Gastroesophageal sphincter (tissue), 4 donors: Measurements from ENCODE around the gene IGF2R. TPM values are rescaled to one million over a fixed set of nuclear protein-coding genes. Genes with fewer than 3 reads are reported as not detected.
A peak's percentile ranks its signal among the peaks of the same experiment; 100 is the strongest.

ENCODE experiments used
- ATAC-seq: fragments of 150-250 bp; one replicate; pipeline ENCODE4 v1.9.1; 2016; ENCODE audit warnings: mild to moderate bottlenecking, moderate library complexity
- H3K27ac ChIP-seq, 4 donors: fragments of 200-600 bp; sonication (generic) in 3 of 4; 1 replicate in 3 of 4; 2 replicates in 1 of 4; pipeline ENCODE4 v1.5.1; 2016 to 2019
- H3K27me3 ChIP-seq: fragments of 200-600 bp; sonication (generic); one replicate; pipeline ENCODE4 v1.5.1; 2019
- H3K36me3 ChIP-seq, 2 donors: fragments of 200-600 bp; sonication (generic); one replicate each; pipeline ENCODE4 v1.5.1; 2019; ENCODE audit warnings: control low read depth in 1 of 2
- H3K4me1 ChIP-seq, 3 donors: fragments of 200-600 bp; sonication (generic); 1 replicate in 2 of 3; 2 replicates in 1 of 3; pipeline ENCODE4 v1.5.1; 2016 to 2019; ENCODE audit warnings: control low read depth in 2 of 3
- H3K4me3 ChIP-seq, 2 donors: fragments of 200-600 bp; sonication (generic); one replicate each; pipeline ENCODE4 v1.5.1; 2019; ENCODE audit warnings: mild to moderate bottlenecking in 1 of 2, moderate library complexity in 1 of 2
- H3K9me3 ChIP-seq, 3 donors: fragments of 200-600 bp; sonication (generic); one replicate each; pipeline ENCODE4 v1.5.1; 2017 to 2019; ENCODE audit warnings: control low read depth in 2 of 3
- CTCF ChIP-seq, 4 experiments: fragments of 200-600 bp in 2 of 4; fragments of 450-650 bp in 2 of 4; sonication (generic) in 1 of 4; IDR thresholded peaks; one replicate each; pipeline ENCODE4 v1.5.1; 2017 to 2019; ENCODE audit warnings: antibody characterized with exemption in 4 of 4, mild to moderate bottlenecking in 2 of 4, moderate library complexity in 2 of 4
- EP300 ChIP-seq: sonication (generic); formaldehyde crosslinking; IDR thresholded peaks from one replicate; pipeline ENCODE4 v1.6.1; 2017; ENCODE audit warnings: antibody characterized with exemption, mild to moderate bottlenecking
- POLR2A ChIP-seq, 2 donors: fragments of 450-650 bp; IDR thresholded peaks; one replicate each; pipeline ENCODE4 v1.6.1; 2017; ENCODE audit warnings: antibody characterized with exemption in 2 of 2, mild to moderate bottlenecking in 2 of 2, moderate library complexity in 1 of 2
- POLR2AphosphoS5 ChIP-seq: sonication (generic); formaldehyde crosslinking; IDR thresholded peaks from one replicate; pipeline ENCODE4 v1.6.1; 2017; ENCODE audit warnings: antibody characterized with exemption
- WGBS, 2 donors: methylation state at CpG; one replicate each; pipeline ENCODE4 v1.1.5; 2018; ENCODE audit warnings: low coverage in 1 of 2; 5-methylcytosine and 5-hydroxymethylcytosine counted together
- total RNA-seq, 4 donors: library from RNA; depleted of rRNA; stranded (reverse); fragments of >200 nt; gene quantifications; one replicate each; pipeline ENCODE4 v1.1.0, GENCODE V29; 2016

The IGF2R gene
- total RNA-seq, 4 donors from 2014 or later: 47.9 to 81.3 (median 52.7) TPM

DNA sequence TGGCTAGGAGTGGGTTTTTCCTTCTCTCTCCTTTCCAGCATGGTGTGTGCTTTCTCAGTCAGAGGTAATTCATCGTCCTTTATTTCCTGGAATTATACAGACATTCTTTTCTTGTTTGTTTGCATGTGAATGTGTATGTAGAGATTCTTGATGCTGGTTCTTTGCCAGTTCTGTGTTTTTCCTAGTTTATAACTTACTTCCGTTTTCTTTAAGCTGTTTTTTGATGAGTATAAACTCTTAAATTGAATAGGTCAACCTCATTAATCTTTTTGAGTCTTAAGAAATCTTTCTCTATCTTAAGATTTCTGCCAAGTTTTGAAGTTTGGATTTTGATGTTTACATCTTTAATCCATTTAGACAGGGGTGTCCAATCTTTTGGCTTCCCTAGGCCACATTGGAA, 38.7 kb downstream of the IGF2R start:
- no peak for ATAC-seq
- Histone ChIP-seq H3K9me3 (no peaks in the 10 kb centered on the region), H3K4me3 (no peak overlapping the region), H3K27ac (no peak overlapping the region), H3K27me3 (no peaks in the 10 kb centered on the region), H3K36me3 (peaks cover 0 to 28% of the 10 kb centered on the region in 2 donors), H3K4me1 (peaks cover 0 to 47% (median 15%) of the 10 kb centered on the region in 3 donors)
- WGBS, 2 donors: 10 to 12% methylated on average over 2 of the region's 2 CpGs
- no peak for TF ChIP-seq POLR2AphosphoS5
- no peak for TF ChIP-seq POLR2A (IDR thresholded peaks at IDR 0.05)
- TF ChIP-seq EP300: no peak
- TF ChIP-seq CTCF (IDR thresholded peaks at IDR 0.05): no peak

- TF ChIP-seq POLR2A (IDR thresholded peaks at IDR 0.05): no peak
- no peak for TF ChIP-seq POLR2AphosphoS5
- no peak for TF ChIP-seq CTCF (IDR thresholded peaks at IDR 0.05)
- TF ChIP-seq EP300: no peak
- H3K27ac ChIP-seq: peak overlapping the region in 1 of 4 donors; percentile 14
- H3K36me3 ChIP-seq: peaks cover 0 to 34% of the 10 kb centered on the region in 2 donors
- H3K4me3 ChIP-seq: no peak overlapping the region
- peaks cover 0 to 52% (median 15%) of the 10 kb centered on the region in 3 donors for H3K4me1 ChIP-seq
- H3K27me3 ChIP-seq: no peaks in the 10 kb centered on the region
- ATAC-seq: peak; percentile 39
- WGBS, 2 donors: 59 to 60% methylated on average over 6 to 8 of the region's 8 CpGs
- no peaks in the 10 kb centered on the region for H3K9me3 ChIP-seq
These were observed 41.2 kb downstream of the IGF2R start for GRCh38 chr6:160010067-160010466.

DNA sequence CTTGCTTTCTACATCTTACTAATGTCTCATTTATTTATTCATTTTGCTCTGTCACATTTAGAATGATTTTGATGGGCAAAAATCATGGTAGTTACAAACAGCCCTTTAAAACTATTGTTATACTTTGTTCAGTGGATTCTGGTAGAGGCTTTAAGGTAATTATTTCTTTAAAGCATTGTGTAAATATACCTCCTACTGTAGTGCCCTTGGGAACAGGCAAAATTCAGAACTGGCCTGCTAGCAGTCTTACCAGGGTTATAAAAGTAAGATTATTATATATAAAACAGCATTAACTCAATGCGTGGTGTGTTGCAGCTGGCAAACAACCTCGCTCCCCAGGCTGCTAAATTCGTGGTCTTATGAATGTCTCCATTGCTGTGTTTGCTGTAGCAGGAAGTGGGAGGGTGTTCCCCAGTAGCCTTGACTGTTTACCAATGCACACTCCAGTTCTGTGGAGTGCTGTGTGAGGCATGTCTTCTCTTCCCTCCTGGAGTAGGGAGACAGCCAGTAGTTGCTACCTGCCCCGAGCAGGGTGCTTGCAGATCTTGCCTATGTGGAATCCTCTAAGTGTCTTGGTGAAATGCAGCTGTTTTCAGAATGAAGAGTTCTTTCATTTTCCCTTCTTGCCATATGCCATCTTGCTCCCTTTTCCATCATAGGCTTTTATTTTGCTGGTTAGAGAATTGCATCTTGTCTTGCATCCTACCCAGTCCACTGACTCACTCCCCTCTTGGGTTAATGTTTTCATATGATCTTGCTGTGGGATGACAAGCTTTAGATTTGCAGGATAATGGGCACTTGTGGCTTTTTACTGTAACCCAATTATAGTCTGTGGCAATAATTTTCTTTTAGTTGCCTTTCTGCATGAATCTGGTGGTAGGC, 45.3 kb downstream of the IGF2R start:
- TF ChIP-seq POLR2AphosphoS5 (no peak), EP300 (no peak), CTCF (IDR thresholded peaks at IDR 0.05) (no peak), POLR2A (IDR thresholded peaks at IDR 0.05) (no peak)
- peaks cover 0 to 22% (median 5%) of the 10 kb centered on the region in 3 donors for H3K4me1 ChIP-seq
- H3K27me3 ChIP-seq: no peaks in the 10 kb centered on the region
- 64 to 88% methylated on average over 4 of the region's 4 CpGs for WGBS, 2 donors
- H3K4me3 ChIP-seq: no peak overlapping the region
- H3K36me3 ChIP-seq: peaks cover 0 to 44% of the 10 kb centered on the region in 2 donors
- ATAC-seq: no peak
- H3K27ac ChIP-seq: no peak overlapping the region
- H3K9me3 ChIP-seq: no peaks in the 10 kb centered on the region

- TF ChIP-seq POLR2AphosphoS5 (no peak), POLR2A (IDR thresholded peaks at IDR 0.05) (no peak), EP300 (no peak), CTCF (IDR thresholded peaks at IDR 0.05) (no peak)
- Histone ChIP-seq H3K4me1 (peaks cover 0 to 22% (median 5%) of the 10 kb centered on the region in 3 donors), H3K27ac (no peak overlapping the region), H3K4me3 (no peak overlapping the region), H3K27me3 (no peaks in the 10 kb centered on the region), H3K9me3 (no peaks in the 10 kb centered on the region), H3K36me3 (peaks cover 0 to 44% of the 10 kb centered on the region in 2 donors)
- WGBS, 2 donors: 84 to 86% methylated on average over 2 of the region's 2 CpGs
- ATAC-seq: no peak
These were observed 45.9 kb downstream of the IGF2R start for GRCh38 chr6:160014869-160015182.
